SK-N-MC (cell line): ENCODE results near the gene FNDC3A.

Experiments
- EZH2 ChIP-seq: fragments of 200-600 bp; sonication (generic); IDR thresholded peaks from one replicate; pipeline ENCODE4 v1.6.1; 2017; ENCODE audit warnings: antibody characterized with exemption
- FOXP2 ChIP-seq: optimal IDR thresholded peaks from 2 replicates; pipeline ENCODE3; 2011; ENCODE audit warnings: mild to moderate bottlenecking, moderate library complexity; ENCODE audit not compliant: insufficient read depth; ENCODE audit errors: extremely low read length, control extremely low read depth
- POLR2AphosphoS5 ChIP-seq: IDR thresholded peaks from 2 replicates; pipeline ENCODE4 v1.6.1; 2012; ENCODE audit warnings: mild to moderate bottlenecking, low read depth, low read length, borderline replicate concordance

GRCh38 chr13:49240017-49240416, 264.3 kb downstream of the FNDC3A start:
- TF ChIP-seq EZH2 (no peak), POLR2AphosphoS5 (no peak), FOXP2 (no peak)
